NCI-H446 (cell line): Measurements from ENCODE around the gene EEF1A2.
A peak's percentile ranks its signal among the peaks of the same experiment; 100 is the strongest.

Source experiments
- DNase-seq, 2 experiments: peaks; one replicate each; lab custom pipeline; 2025; lab: John Stamatoyannopoulos, UW

The EEF1A2 gene

GRCh38 chr20:63498960-63499337 is at the start of gene EEF1A2:
Gene EEF1A2 (minus strand): TSS chr20:63499083. CDS start chr20:63497763, 1,320 bp downstream.
- DNase-seq = peak in 1 of 2 experiments; percentile 73

GRCh38 chr20:63548542-63548941 is 49.7 kb upstream of the EEF1A2 start:
- no peak for DNase-seq

- no peak for DNase-seq
Observed at GRCh38 chr20:63547725-63548480, 49.0 kb upstream of the EEF1A2 start, which contains the start of gene SRMS. Gene SRMS (minus strand): TSS chr20:63547749. CDS start chr20:63547463, 286 bp downstream.

GRCh38 chr20:63546956-63547724 is 48.3 kb upstream of the EEF1A2 start:
- DNase-seq = no peak

- no peak for DNase-seq
Observed at GRCh38 chr20:63546256-63546955, 47.5 kb upstream of the EEF1A2 start.

- no peak for DNase-seq
Observed at GRCh38 chr20:63545814-63546213, 46.9 kb upstream of the EEF1A2 start.

GRCh38 chr20:63544958-63545516 is 46.2 kb upstream of the EEF1A2 start:
- DNase-seq = no peak

- no peak for DNase-seq
Observed at GRCh38 chr20:63544241-63544957, 45.5 kb upstream of the EEF1A2 start.

GRCh38 chr20:63543733-63544132 is 44.9 kb upstream of the EEF1A2 start:
- no peak for DNase-seq

- no peak for DNase-seq
Observed at GRCh38 chr20:63543131-63543530, 44.2 kb upstream of the EEF1A2 start.

- DNase-seq = no peak
Observed at GRCh38 chr20:63542696-63543095, 43.8 kb upstream of the EEF1A2 start.

- DNase-seq = no peak
Observed at GRCh38 chr20:63542031-63542559, 43.2 kb upstream of the EEF1A2 start.

- DNase-seq = no peak
Observed at GRCh38 chr20:63541371-63541770, 42.5 kb upstream of the EEF1A2 start.

GRCh38 chr20:63540417-63541186 is 41.7 kb upstream of the EEF1A2 start:
- peak in 1 of 2 experiments; percentile 36 for DNase-seq

GRCh38 chr20:63539441-63540370 is 40.8 kb upstream of the EEF1A2 start:
- no peak for DNase-seq

GRCh38 chr20:63539092-63539430 is 40.2 kb upstream of the EEF1A2 start:
- no peak for DNase-seq

- DNase-seq = no peak
Observed at GRCh38 chr20:63538204-63539091, 39.6 kb upstream of the EEF1A2 start.

GRCh38 chr20:63537525-63538203 is 38.8 kb upstream of the EEF1A2 start:
- peak; percentile 64 to 90 for DNase-seq
